GM18502 (cell line): ENCODE results near the gene TAF4.
"Not testable (repeated sequence)": the region's sequence is repeated elsewhere in the genome, so short reads cannot be mapped to it uniquely, and the experiment has no call there.

Experiments used
- ATAC-seq: cut with Tn5 transposase; IDR thresholded peaks from one replicate; pipeline ENCODE4 v1.9.1; 2021; ENCODE audit warnings: mild to moderate bottlenecking; ENCODE audit not compliant: unreplicated experiment, poor library complexity

Gene TAF4

DNA sequence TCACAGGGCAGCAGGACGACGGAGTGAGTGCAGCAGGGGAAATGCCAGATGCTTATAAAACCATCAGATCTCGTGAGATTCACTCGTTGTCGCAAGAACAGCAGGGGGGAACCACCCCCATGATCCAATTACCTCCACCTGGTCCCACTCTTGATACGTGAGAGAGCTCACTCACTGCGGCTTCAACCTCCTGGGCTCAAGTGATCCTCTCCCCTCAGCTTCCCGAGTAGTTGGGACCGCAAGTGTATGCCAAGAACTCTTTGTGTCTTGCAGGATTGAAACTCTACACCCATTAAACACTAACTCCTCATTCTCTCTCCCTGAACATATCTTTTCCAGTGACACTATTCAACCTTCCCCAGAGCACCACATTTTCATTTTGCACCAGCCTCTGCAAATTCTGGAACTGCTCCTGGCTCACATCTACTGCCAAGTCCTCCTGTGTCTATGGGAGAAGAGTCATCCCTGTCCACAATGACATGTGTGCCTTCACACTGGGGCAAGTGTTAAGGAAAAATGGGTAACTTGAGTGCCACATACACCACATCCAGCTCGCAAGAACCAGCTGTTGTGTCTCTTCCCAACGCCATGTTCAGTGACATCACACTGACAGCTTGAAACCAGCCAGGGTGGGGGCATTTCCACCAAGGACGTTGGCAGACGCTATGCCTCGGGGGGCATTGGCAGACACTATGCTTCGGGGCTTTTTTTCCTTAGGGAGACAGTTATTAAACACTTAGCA, 14.7 kb upstream of the TAF4 start:
- no peak for ATAC-seq

DNA sequence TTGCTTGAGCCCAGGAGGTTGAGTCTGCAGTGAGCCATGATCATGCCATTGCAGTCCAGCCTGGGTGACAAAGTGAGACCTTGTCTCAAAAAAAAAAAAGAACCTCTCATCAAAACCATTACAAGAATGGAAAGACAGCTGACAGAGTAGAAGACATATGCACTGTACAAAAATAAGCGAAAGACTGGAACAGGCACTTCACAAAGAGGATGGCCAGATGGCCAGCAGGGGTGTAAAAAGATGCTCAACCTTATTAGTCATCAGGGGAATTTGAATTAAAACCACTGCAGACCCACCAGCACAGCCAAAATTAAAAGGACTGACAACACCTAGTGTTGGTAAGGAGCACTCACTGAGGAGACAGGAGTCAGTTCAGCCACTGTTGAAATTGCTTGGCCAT, 13.5 kb upstream of the TAF4 start:
- ATAC-seq = no peak

DNA sequence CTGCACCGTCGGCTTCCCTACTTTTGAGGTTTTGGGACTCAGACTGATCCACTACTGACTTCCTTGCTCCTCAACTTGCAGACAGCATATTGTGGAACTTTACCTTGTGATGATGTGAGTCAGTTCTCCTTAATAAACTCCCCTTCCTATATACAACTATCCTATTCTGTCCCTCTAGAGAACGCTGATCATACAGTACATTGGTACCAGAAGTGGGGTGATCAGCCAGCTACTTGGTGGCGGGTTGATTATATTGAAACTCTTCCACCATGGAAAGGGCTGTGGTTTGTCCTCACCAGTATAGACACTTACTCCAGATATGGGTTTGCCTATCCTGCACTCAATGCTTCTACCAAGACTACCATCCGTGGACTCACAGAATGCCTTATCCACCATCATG, 7.6 kb upstream of the TAF4 start:
- ATAC-seq = no peak

DNA sequence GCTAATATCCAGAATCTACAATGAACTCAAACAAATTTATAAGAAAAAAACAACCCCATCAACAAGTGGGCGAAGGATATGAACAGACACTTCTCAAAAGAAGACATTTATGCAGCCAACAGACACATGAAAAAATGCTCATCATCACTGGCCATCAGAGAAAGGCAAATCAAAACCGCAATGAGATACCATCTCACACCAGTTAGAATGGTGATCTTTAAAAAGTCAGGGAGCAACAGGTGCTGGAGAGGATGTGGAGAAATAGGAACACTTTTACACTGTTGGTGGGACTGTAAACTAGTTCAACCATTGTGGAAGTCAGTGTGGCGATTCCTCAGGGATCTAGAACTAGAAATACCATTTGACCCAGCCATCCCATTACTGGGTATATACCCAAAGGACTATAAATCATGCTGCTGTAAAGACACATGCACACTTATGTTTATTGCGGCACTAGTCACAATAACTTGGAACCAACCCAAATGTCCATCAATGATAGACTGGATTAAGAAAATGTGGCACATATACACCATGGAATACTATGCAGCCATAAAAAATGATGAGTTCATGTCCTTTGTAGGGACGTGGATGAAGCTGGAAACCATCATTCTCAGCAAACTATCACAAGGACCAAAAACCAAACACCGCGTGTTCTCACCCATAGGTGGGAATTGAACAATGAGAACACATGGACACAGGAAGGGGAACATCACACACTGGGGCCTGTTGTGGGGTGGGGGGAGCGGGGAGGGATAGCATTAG, 6.2 kb upstream of the TAF4 start:
- ATAC-seq = not testable (repeated sequence)

DNA sequence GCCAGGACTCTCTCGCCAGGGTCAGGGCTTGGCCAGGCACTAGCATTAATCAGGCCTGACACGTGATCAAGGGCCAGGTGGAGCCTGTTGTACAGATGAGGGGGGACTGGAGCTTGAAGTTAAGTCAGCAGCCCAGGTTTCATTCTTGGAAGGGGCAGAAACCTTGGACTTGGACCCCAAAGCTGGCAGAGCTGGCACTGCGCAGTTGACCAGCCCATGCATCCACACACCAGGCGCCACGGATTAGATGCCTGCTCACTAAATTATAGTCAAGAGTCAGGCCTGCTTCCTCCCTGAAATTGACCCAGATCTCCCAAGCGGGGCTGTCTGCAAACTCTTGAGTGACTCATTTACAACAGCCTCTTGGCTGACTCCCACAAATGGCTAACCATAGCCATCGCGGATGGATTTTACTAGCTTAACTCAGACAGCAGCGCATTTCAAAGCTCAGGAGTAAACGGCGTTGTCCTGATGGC, 4.1 kb upstream of the TAF4 start:
- ATAC-seq = no peak

DNA sequence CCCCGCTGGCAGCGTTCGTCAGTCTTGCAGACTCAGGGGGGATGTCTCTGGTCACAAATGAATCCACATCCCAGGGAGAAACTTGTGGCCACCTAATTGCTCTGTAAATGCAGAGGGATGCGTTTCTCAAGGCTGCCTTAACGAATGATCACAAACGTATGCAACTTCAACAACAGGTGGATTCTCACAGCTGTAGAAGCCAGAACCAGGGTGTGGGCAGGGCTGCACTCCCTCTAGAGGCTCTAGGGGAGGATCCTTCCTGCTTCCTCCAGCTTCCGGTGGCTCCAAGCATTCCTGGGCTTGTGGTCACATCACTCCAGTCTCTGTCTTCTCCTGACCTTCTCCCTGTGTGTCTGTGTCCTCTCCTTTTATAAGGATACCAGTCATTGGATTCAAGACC, 3.3 kb upstream of the TAF4 start:
- ATAC-seq = no peak

DNA sequence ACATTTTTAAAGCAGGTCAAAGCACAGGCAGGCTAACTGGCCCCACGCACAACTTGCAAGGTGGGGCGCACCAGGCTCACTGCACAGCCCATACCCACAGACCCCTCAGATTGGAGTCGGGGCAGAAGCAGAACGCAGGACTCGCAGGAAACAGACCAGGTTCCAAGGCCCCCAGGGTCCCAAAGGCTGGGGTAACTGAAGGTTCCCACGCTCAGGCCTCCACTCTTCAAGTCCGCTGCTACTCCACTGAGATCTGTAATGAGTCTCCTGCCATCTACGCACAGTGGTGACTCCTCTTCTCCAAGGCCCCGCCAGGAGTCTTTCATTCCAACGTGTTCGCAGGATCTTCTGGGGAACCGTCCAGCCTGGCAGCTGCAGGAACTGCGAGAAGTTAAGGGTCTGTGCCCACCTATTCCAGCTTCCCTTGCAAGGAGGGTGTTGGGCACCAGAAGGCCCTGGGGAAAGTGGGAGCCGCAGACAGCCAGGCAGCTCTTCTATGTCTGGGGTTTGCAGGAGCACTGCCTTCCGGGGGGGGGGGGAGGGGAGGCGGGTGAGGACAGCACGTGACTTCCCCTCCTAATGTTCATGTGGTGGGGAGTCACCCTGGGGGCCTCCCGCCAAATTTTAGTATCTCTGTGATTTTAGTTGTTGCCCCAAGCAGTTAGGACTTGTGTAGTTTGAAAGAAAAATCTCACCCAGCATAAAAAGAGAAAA, 2.0 kb upstream of the TAF4 start:
- ATAC-seq = no peak

DNA sequence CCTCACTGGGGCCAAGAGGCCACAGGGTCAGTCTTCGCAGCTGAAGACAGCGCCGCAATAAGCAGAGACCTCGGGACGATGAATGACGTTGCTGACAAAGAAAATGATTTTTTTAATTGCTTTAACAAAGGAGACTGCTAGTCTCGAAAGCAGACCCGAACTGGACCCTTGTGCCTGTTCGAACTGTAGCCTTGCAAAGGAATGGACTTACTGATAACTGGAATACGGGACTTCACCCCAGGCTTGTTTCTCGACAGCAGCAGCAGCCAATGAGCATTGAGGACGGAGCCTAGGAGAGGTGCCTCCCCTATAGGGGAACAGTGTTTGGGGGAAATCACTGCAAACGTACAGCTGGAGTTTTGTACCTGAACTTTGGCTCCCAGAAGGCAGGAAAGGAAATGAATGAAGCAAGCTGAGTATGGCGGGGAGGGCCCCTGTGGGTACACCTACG, 1.3 kb upstream of the TAF4 start:
- ATAC-seq = no peak

DNA sequence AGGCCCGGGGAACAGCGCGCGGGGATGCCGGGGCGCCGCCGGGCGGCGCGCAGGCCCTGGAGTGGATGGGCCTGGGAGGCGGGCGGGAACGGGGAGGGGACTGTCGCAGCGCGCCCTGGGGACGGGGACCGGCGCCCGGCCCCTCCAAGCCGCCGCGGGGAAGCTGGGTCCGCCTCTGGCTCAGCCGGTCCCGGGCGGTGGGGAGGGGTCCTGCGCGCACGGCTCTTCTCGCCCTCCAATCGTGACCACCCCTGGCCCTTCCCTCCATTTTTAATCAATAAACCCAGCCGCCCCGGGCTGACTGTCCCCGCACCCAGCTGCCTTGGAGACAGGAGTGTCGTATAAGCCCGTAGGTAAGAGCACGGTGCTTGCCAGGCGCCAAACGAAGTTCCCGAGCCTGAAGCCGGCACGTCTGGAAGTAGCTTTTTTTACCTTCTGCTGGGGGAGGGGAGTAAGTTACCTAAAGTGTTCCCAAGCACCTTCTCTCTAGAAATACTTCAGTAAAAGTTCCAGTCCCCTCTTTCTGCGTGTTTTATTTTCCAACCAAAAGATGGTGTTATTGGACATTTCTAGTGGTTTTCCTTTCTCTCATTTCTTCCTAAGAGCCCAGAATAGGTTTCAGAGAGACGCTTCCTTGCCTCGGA, 780 bp upstream of the TAF4 start:
- peak; percentile 41 for ATAC-seq

DNA sequence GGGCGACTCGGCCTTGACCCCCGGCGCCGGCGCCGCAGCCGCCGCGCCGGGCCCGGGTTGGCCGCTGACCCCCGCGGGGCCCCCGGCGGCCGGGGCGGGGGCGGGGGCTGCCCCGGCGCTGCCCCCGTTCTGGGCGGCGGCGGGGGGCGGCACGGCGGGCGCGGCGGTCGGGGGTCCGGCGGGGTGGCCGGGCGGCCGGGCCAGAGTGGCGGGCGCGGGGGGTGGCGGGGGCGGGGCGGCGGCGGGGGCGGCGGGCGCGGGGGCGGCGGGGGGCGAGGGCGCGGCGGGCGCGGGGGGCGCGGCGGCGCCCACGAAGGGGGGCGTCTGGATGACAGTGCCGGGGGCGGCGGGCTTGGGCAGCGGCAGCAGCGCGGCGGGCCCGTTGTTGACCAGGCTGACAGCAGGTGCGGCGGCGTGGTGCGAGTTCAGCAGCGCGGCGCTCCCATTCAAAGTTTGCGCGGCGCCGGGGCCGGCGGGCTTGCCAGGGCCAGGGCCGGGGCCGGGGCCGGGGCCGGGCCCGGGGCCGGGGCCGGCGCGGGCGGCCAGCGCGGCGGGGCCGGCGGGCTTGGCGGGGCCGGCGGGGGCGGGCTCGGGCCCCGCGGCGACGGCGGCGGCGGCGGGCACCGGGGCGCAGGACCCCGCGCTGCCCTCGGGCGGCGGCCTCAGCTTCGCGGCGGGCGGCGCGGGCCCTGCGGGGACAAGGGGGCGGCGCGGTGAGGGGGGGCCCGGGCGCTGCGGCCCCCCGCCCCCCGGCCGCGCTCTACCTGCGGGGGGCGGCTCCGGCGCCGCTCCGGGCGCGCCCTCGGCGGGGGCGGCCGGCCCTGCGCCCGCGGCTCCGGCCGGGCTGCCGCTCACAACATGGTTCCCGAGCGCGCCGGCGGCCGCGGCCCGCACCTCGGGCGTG, 659 bp downstream of the TAF4 start:
- peak; percentile 36 for ATAC-seq

DNA sequence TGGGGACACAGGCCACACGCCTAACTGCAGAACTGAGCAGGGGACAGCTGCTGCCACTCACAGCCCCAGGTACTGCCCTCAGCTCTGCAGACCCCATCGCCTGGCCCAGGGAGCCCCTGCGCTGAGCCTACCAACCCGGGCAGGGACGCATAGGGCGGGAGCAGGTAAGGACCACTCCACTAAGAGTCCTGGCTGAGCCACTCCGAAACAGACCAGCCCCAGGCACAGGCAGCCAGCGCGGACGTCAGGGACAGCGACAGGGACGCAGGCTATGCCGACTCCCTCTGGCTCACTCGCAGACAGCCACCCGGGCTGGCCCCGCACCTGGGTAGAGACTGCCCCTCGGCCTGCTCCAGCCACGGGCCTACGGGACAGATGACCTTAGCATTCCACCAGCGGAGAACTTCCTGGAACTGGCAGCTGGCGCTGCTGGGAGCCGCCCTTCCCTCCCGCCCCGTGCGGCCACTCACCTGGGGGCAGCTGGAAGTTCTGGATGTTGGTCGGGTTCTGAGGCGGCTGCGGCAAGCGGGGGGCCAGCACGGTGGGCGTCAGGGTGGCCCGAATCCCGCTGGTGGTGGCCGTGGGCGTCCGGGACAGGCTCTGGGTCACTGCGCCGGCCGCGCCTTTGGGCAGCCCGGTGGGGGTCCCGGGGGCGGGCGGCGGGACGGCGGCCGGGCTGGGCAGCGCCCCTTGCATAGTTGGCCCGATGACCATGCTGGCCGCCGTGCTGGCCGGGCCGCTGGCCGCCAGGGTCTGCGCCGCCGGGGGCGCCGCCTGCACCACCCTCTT, 1.5 kb downstream of the TAF4 start:
- no peak for ATAC-seq

DNA sequence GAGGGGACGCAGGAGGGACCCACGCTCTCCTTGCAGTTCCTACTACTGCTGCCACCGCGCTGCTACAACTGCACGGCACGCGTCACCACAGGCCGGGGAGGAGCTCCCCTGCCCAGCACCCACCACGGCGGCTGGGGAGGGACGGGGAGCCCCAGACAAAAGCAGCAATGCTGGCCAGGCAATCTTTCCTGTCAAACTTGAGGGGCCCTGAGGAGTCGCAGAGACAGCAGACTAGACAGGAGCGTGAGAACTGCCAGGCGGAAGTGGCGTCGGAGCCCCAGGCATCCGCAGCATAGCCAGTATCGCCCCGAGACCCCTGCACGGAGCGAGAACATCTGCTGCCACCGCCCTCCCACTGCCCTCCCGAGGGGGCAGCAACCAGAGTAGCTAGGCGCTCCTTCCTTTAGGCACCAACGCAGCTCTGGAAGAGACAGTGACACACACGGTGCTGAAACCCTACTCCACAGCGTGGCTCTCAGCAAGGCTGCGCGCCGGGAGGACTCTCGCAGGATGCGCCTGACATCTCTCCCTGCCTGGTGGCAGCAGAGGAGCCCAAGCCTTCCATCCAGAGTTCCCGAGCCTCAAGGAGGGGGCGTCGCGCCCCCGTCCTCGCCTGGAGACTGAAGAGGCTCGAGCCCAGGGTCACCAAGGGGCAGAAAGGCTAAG, 2.2 kb downstream of the TAF4 start:
- ATAC-seq = no peak

DNA sequence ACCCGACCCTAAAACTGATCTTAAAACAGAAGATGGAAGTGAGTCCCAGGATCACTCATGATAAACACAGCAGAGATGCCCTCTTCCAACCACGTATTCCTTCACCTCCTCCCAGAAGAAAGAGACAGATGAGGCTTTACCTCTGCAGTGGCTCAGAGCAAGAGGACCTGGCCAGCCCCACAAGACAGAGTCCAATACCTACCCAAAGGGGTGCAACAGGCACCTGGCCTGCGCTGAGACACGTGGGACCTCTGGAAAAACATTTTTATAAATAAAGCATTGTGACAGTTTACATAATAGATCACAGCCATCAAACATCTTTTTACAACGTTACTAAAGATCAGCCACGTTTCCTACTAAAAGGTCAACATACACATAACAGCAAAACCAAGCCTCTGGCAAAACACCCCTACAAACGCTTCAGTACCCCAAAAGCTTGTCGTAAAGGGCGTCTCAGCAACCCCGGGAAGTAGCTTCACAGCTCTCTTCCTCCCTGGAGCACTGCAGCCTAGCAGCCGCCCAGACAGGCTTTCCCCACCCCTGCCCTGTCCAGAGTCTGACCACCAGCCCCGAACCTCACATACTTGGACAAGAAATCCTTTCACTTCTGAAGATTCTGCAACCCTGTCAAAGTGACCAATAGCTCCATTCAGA, 2.9 kb downstream of the TAF4 start:
- no peak for ATAC-seq

DNA sequence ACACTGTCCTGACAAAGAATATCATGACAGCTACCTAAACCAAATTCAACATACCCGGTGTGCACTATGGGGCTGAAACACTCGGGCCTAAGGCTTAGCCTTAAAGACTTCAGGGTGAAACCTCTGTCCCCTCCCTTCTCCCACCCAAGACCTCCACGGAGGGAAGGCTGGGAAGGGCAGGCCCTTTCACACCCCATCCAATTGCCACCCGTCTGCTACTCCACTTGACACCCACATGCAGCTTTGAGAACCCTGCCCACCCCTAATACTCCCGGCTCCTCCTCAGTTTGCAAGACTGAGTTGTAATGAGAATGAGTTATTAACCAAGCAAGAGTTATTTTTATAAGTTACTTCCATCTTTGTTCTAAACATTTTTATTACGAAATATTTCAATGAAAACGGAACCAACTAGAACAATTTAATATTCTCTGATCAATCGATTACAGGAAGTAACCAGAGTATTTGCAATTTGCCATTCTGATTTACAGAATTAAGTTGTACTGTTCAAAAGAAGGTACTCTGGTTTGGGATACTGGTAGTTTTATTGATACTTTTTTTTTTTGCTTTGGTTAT, 3.7 kb downstream of the TAF4 start:
- ATAC-seq = no peak

DNA sequence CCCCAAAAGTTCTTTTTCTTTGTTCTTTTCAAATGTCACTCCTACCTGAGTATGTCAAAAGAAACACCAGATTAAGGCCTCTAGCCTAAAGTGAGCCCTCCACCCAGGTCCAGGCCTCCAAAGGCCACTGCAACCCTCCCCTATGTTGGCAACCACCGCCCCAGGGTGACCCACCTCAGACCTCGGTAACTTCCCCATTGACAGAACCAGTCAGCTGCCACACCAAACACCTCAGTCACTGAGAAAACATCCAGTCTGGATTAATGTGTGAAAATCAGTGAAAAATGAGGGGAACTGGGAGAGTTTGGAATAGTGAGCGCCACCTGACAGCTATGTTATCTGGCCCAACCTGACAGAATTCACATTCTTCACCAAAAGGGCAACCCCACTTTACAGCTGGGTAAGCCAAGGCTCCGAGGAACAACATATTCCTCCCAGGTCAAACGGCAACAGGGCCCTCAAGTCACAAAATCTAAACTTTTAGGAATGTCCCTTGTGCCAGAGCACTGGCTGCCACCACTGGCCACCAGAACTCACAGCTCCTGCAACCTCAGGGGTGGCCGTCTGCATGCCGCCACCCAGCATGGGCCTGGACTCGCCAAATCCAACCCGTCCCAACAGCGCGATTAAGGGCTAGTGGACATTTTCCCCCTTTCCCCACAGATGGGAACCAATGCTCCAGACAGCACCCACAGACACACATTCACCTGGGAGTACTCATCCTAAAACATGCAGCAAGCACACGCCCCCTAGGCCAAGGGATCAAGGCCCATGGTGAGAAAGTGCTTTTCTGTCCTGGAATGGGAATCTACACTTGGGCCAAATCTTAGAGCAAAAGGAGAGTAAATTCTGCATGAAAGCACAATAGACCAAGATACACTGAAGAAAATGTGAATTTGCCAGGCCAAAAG, 4.8 kb downstream of the TAF4 start:
- no peak for ATAC-seq

DNA sequence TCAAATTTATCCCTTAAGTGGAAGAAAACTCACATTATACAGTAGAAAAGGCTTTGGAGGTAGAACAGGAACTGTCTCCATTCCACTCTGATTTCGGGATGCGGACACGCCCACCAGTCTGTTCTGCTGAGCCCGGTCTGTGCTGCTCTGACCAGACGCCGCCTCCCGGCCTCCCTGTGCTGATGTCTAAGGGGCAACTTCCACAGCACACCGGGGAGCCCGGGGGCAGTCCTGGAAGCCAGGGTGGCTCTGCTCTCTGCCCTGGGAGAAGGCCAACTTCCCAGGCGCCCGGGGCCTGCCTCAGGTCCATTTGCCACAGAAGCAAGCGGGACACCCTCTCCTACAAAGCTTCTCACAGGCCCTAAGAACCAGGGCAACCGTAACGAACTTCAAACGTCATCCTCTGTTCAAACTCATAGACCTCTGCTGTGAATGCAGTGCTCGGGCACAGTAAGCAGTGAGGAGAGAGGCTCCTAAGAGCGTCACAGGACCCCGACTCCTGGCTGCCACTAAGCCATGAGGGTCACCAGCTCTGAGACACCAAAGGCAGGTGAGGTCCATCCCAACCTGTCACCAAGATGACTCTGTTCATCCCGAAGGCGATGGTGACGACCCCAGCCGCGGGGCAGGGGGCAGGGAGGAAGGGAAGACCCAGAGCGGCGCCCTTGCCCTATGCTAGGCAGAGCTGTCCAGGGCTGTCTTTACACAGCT, 5.6 kb downstream of the TAF4 start:
- no peak for ATAC-seq
